Skin of body (tissue), 2 donors: ENCODE data around the gene NME7. TPM values are rescaled to one million over a fixed set of nuclear protein-coding genes. Genes with fewer than 3 reads are reported as not detected.
A peak's percentile ranks its signal among the peaks of the same experiment; 100 is the strongest.

Experiments
- DNase-seq: peaks from one replicate; lab custom pipeline; 2025; lab: John Stamatoyannopoulos, UW
- total RNA-seq: library from RNA; depleted of rRNA; stranded (reverse); fragments of >200 nt; gene quantifications from one replicate; pipeline ENCODE4 v1.2.3, GENCODE V29; 2014

The NME7 gene
- total RNA-seq, 1 donor from 2014 or later: 12.8 TPM

- no peak for DNase-seq
Observed at GRCh38 chr1:169108863-169109560, 258.6 kb downstream of the NME7 start.

- DNase-seq: no peak
Observed at GRCh38 chr1:169108223-169108622, 259.4 kb downstream of the NME7 start.

- DNase-seq: no peak
Observed at GRCh38 chr1:169107603-169108208, 259.9 kb downstream of the NME7 start.

- peak; percentile 25 for DNase-seq
Observed at GRCh38 chr1:169106921-169107602, 260.5 kb downstream of the NME7 start.

GRCh38 chr1:169106095-169106920 lies 261.3 kb downstream of the NME7 start, which contains the start of gene ATP1B1:
Gene ATP1B1 (plus strand): TSS chr1:169106690. CDS start chr1:169106830, 140 bp downstream.
- peak; percentile 32 for DNase-seq

- DNase-seq: no peak
Observed at GRCh38 chr1:169105434-169106094, 262.0 kb downstream of the NME7 start.

GRCh38 chr1:169105087-169105433 lies 262.5 kb downstream of the NME7 start:
- DNase-seq: no peak

- no peak for DNase-seq
Observed at GRCh38 chr1:169103480-169103893, 264.1 kb downstream of the NME7 start.

GRCh38 chr1:169103002-169103401 lies 264.6 kb downstream of the NME7 start:
- DNase-seq: no peak

GRCh38 chr1:169102567-169102966 lies 265.0 kb downstream of the NME7 start:
- peak; percentile 6 for DNase-seq

- DNase-seq: no peak
Observed at GRCh38 chr1:169100651-169101088, 266.9 kb downstream of the NME7 start.

- no peak for DNase-seq
Observed at GRCh38 chr1:169100208-169100607, 267.4 kb downstream of the NME7 start.

GRCh38 chr1:169099561-169099960 lies 268.0 kb downstream of the NME7 start:
- DNase-seq: no peak

GRCh38 chr1:169098380-169098779 lies 269.2 kb downstream of the NME7 start:
- no peak for DNase-seq

GRCh38 chr1:169094897-169095569 lies 272.6 kb downstream of the NME7 start:
- DNase-seq: no peak

- DNase-seq: no peak
Observed at GRCh38 chr1:169092399-169092798, 275.2 kb downstream of the NME7 start.

GRCh38 chr1:169091480-169091941 lies 276.1 kb downstream of the NME7 start:
- no peak for DNase-seq

GRCh38 chr1:169090900-169091311 lies 276.7 kb downstream of the NME7 start:
- DNase-seq: no peak

GRCh38 chr1:169090308-169090899 lies 277.2 kb downstream of the NME7 start:
- no peak for DNase-seq

GRCh38 chr1:169089776-169090175 lies 277.8 kb downstream of the NME7 start:
- no peak for DNase-seq
